Activated CD4-positive, alpha-beta memory T cell treated with anti-CD3 and anti-CD28 coated beads for 36 hours (primary cell): ENCODE measurements around the gene LRP5. TPM values are rescaled to one million over a fixed set of nuclear protein-coding genes. Genes with fewer than 3 reads are reported as not detected.
A peak's percentile ranks its signal among the peaks of the same experiment; 100 is the strongest.

Experiments used
- CTCF ChIA-PET: fragments of 350-600 bp; sonication (Branson Sonifier 250); formaldehyde crosslinking; loops from one replicate; lab custom pipeline; 2021; ENCODE audit warnings: antibody characterized with exemption, inconsistent platforms; lab: Charles Lee
- POLR2A ChIA-PET: fragments of 350-600 bp; sonication (Branson Sonifier 250); formaldehyde crosslinking; loops from one replicate; lab custom pipeline; 2021; ENCODE audit warnings: antibody characterized with exemption; lab: Charles Lee
- DNase-seq: peaks from one replicate; pipeline ENCODE4 v3.0.0-alpha.2; 2020
- H3K27ac Mint-ChIP-seq: one replicate; pipeline ENCODE4 v1.8.0; 2021; ENCODE audit warnings: mixed read lengths
- H3K27me3 Mint-ChIP-seq: one replicate; pipeline ENCODE4 v1.8.0; 2021; ENCODE audit warnings: mixed read lengths
- H3K36me3 Mint-ChIP-seq: one replicate; pipeline ENCODE4 v1.8.0; 2021; ENCODE audit warnings: mixed read lengths
- H3K4me1 Mint-ChIP-seq: one replicate; pipeline ENCODE4 v1.8.0; 2021; ENCODE audit warnings: low read depth, mixed read lengths
- H3K4me3 Mint-ChIP-seq: one replicate; pipeline ENCODE4 v1.8.0; 2021; ENCODE audit warnings: mild to moderate bottlenecking, mixed read lengths
- H3K9me3 Mint-ChIP-seq: one replicate; pipeline ENCODE4 v1.8.0; 2021; ENCODE audit warnings: mixed read lengths
- intact Hi-C: fragments of 100-400 bp; cut with micrococcal nuclease; formaldehyde crosslinking; loops from one replicate; pipeline ENCODE4 v1.15.1; 2023
- total RNA-seq, 2 experiments: library from RNA; stranded (reverse); gene quantifications; one replicate each; pipeline ENCODE4 v1.2.3, GENCODE V29; 2021

The LRP5 gene
- total RNA-seq, 2 experiments from 2014 or later = 6.1 to 7.6 TPM

GRCh38 chr11:68325183-68325906 is 13.0 kb downstream of the LRP5 start:
- ChIA-PET POLR2A (no interaction called here), CTCF (no interaction called here)
- H3K27ac Mint-ChIP-seq = no peak overlapping the region
- H3K9me3 Mint-ChIP-seq = no peaks in the 10 kb centered on the region
- H3K4me3 Mint-ChIP-seq = no peak overlapping the region
- peaks cover 25% of the 10 kb centered on the region for H3K4me1 Mint-ChIP-seq
- H3K27me3 Mint-ChIP-seq = no peaks in the 10 kb centered on the region
- intact Hi-C loops = no loop called here
- DNase-seq = no peak
- no peaks in the 10 kb centered on the region for H3K36me3 Mint-ChIP-seq

DNA sequence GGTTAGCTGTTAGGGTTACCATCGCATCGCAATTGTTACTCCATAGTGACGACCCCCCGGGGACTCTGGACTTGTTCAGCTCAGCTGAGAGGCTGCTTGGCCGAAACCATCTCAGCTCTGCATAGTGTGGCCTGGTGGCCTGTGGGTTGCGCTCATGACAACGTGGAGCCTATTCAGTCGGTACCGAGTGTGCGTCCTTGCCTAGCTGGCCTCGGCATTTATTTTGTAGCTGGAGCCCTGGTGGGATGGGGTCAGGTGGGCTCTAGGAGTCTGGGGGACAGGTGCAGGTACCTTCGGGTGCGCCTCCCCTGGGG is 13.5 kb downstream of the LRP5 start:
- no peak for DNase-seq
- POLR2A ChIA-PET = no interaction called here
- no peaks in the 10 kb centered on the region for H3K9me3 Mint-ChIP-seq
- H3K36me3 Mint-ChIP-seq = no peaks in the 10 kb centered on the region
- no peak overlapping the region for H3K27ac Mint-ChIP-seq
- H3K4me1 Mint-ChIP-seq = peaks cover 30% of the 10 kb centered on the region
- intact Hi-C loops = no loop called here
- no peak overlapping the region for H3K4me3 Mint-ChIP-seq
- CTCF ChIA-PET = no interaction called here
- H3K27me3 Mint-ChIP-seq = no peaks in the 10 kb centered on the region

GRCh38 chr11:68326334-68327215 is 14.2 kb downstream of the LRP5 start:
- H3K27me3 Mint-ChIP-seq = no peaks in the 10 kb centered on the region
- H3K27ac Mint-ChIP-seq = no peak overlapping the region
- peaks cover 37% of the 10 kb centered on the region for H3K4me1 Mint-ChIP-seq
- H3K36me3 Mint-ChIP-seq = no peaks in the 10 kb centered on the region
- H3K4me3 Mint-ChIP-seq = no peak overlapping the region
- ChIA-PET CTCF (no interaction called here), POLR2A (no interaction called here)
- intact Hi-C loops = no loop called here
- no peak for DNase-seq
- H3K9me3 Mint-ChIP-seq = no peaks in the 10 kb centered on the region

DNA sequence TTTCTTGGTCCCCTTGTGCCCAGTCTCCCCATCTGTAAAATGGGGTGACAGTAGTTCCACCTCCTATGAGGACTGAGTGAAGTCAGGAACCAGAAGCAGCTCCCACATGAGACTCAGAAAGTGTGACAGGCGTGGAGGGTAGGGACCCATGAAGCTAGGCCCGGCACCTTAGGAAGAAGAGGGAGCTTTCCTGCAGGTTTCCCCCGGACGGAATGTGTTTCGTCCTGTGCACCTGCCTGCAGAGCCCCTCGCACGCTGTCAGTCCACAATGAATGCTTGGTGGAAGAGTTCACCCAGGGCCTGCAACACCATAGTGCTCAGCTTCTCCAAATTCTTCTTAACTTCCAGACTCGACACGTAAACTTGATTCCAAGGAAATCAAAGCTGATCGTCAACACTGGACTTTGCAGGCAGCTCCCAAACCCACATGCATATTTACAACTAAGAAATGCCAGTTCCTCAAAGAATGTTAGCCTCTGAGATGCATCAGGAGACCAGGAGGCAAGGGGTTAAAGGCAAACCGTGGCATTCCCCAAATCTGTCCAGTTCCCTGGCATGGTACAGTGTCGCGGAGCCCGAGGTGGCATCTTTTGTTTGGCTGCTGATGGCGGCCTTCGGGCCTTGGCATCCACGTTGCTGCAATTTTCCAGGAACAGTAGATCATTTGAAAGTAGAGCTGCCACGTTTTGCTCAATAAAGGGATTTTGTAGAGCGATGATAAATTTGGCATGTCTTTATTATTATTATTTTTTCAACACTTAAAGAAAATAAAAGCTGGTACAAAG is 15.4 kb downstream of the LRP5 start:
- CTCF ChIA-PET = interaction anchor here (0.7 kb wide), 1 partner anchor 70 kb away, joined by 3 read pairs; no protein-coding TSS in a partner anchor
- Mint-ChIP-seq H3K4me1 (peaks cover 47% of the 10 kb centered on the region), H3K36me3 (no peaks in the 10 kb centered on the region), H3K4me3 (no peak overlapping the region), H3K27ac (no peak overlapping the region), H3K27me3 (no peaks in the 10 kb centered on the region), H3K9me3 (no peaks in the 10 kb centered on the region)
- no peak for DNase-seq
- POLR2A ChIA-PET = no interaction called here
- intact Hi-C loops = no loop called here

DNA sequence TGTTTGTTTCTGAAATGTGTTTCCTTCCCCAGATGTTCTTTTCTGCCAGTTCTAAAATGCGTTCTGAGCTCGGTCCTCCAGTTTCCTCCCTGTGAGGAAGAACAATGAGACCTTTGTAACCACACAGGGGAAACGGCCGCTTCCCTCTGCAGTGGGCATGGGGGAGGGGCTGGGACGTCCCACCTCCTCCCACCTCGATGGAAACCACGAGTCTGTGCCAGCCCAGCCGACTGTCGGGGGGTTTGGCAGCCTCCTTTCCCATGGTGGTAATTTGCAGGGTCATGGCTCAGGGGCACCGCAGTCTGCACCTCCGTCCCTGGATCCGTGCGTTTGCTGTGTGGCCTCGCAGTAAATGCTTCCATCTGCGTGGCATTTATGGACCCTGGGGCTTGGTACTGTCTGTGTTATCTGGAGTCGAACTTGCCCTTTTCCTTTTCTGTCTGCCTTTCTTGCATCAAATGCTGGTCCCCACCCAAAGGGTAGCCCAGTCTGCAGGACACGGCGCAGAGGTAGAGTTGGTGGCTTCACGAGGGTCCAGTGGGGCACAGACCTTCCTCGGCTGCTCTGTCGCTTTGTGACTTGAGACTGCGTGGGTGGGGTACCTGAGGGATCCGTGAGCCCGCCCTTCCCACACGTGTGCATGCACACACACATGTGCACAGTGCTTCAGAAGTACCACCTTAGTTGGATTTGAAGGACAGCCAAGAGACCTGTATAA is 16.1 kb downstream of the LRP5 start:
- POLR2A ChIA-PET = no interaction called here
- Mint-ChIP-seq H3K4me1 (peaks cover 49% of the 10 kb centered on the region), H3K36me3 (no peaks in the 10 kb centered on the region), H3K27ac (no peak overlapping the region), H3K27me3 (no peaks in the 10 kb centered on the region), H3K9me3 (no peaks in the 10 kb centered on the region), H3K4me3 (no peak overlapping the region)
- intact Hi-C loops = no loop called here
- CTCF ChIA-PET = no interaction called here
- no peak for DNase-seq

- Mint-ChIP-seq H3K36me3 (no peaks in the 10 kb centered on the region), H3K9me3 (no peaks in the 10 kb centered on the region), H3K4me3 (no peak overlapping the region), H3K4me1 (peaks cover 49% of the 10 kb centered on the region), H3K27me3 (no peaks in the 10 kb centered on the region), H3K27ac (no peak overlapping the region)
- intact Hi-C loops = no loop called here
- POLR2A ChIA-PET = no interaction called here
- CTCF ChIA-PET = interaction anchor here (1.0 kb wide), 1 partner anchor 123 kb away, joined by 3 read pairs; no protein-coding TSS in a partner anchor
- DNase-seq = no peak
Measured at GRCh38 chr11:68329536-68329935, 17.1 kb downstream of the LRP5 start.

- no peaks in the 10 kb centered on the region for H3K27me3 Mint-ChIP-seq
- H3K36me3 Mint-ChIP-seq = no peaks in the 10 kb centered on the region
- H3K4me1 Mint-ChIP-seq = peaks cover 49% of the 10 kb centered on the region
- ChIA-PET POLR2A (no interaction called here), CTCF (interaction anchor here (1.0 kb wide), 1 partner anchor 123 kb away, joined by 3 read pairs; no protein-coding TSS in a partner anchor)
- intact Hi-C loops = no loop called here
- no peaks in the 10 kb centered on the region for H3K9me3 Mint-ChIP-seq
- no peak for DNase-seq
- H3K4me3 Mint-ChIP-seq = no peak overlapping the region
- H3K27ac Mint-ChIP-seq = no peak overlapping the region
Measured at GRCh38 chr11:68329978-68330699, 17.7 kb downstream of the LRP5 start.

- Mint-ChIP-seq H3K27me3 (no peaks in the 10 kb centered on the region), H3K4me3 (no peak overlapping the region), H3K27ac (no peak overlapping the region), H3K4me1 (peaks cover 52% of the 10 kb centered on the region), H3K36me3 (no peaks in the 10 kb centered on the region), H3K9me3 (no peaks in the 10 kb centered on the region)
- DNase-seq = no peak
- POLR2A ChIA-PET = interaction anchor here (0.7 kb wide), 1 partner anchor 259 kb away, joined by 3 read pairs; no protein-coding TSS in a partner anchor
- intact Hi-C loops = no loop called here
- CTCF ChIA-PET = interaction anchor here (1.0 kb wide), 2 partner anchors 34 to 124 kb away, joined by 3 read pairs; no protein-coding TSS in a partner anchor
Measured at GRCh38 chr11:68330700-68331337, 18.4 kb downstream of the LRP5 start.

DNA sequence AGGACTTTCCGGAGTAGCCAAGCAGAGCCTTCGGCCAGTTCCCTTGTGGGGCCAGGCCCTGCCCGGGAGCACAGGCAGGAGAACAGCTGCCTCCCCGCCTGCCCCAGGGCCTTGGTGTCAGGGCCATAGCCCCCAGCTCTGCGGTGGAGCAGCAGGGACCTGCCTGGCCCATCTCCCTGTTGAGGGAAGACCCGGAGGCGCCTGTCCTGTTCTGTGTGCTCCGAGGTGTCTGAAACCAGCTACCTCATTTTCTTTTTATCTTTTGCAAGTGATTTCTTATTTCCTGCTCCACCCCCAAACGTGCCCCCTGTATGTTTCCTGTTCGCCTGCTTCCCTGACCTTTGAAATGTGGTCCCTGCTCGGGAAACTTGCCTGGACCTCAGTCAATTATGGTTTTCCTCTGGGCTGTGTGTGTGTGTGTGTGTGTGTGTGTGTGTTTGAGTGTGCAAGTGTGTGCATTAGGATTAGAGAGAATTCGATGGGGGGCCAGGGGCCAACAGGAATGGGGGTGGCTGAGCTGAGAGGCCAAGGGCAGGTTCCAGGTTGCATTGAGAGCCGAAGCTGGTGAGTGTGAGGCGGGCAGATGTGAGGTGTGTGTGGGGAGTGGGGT is 19.1 kb downstream of the LRP5 start:
- Mint-ChIP-seq H3K36me3 (no peaks in the 10 kb centered on the region), H3K9me3 (no peaks in the 10 kb centered on the region), H3K4me3 (no peak overlapping the region), H3K27me3 (no peaks in the 10 kb centered on the region), H3K4me1 (peaks cover 54% of the 10 kb centered on the region), H3K27ac (no peak overlapping the region)
- intact Hi-C loops = no loop called here
- POLR2A ChIA-PET = interaction anchor here (0.7 kb wide), 1 partner anchor 260 kb away, joined by 3 read pairs; no protein-coding TSS in a partner anchor
- DNase-seq = peak; percentile 21
- CTCF ChIA-PET = interaction anchor here (1.0 kb wide), 1 partner anchor 35 kb away, joined by 3 read pairs; no protein-coding TSS in a partner anchor

DNA sequence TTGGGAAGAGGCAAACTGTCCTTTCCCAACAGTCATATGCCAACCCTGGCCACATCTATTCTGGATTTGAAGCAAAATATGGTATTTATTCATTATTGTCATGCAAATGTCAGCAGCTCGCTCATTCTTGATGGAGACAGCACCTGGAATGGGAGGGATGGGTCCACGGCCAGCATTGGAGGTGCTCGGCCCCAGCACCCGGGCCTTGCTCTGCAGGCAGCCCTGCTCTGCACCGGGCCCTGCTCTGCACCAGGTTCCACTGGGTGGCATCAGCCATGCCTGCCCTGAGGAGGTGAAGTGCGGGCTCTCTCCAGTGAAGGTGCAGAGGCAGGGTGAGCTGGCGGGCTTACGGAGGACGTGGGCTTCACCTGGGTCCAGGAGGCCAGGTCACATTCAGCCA is 19.8 kb downstream of the LRP5 start:
- POLR2A ChIA-PET = no interaction called here

More for the DNA sequence above, 19.8 kb downstream of the LRP5 start:
- intact Hi-C loops = no loop called here
- DNase-seq = no peak
- H3K4me3 Mint-ChIP-seq = no peak overlapping the region
- H3K36me3 Mint-ChIP-seq = no peaks in the 10 kb centered on the region
- CTCF ChIA-PET = interaction anchor here (1.2 kb wide), 1 partner anchor 74 kb away, joined by 4 read pairs; no protein-coding TSS in a partner anchor
- no peaks in the 10 kb centered on the region for H3K27me3 Mint-ChIP-seq
- peaks cover 61% of the 10 kb centered on the region for H3K4me1 Mint-ChIP-seq
- no peaks in the 10 kb centered on the region for H3K9me3 Mint-ChIP-seq
- no peak overlapping the region for H3K27ac Mint-ChIP-seq
